ENCODE data around the gene GATA2.

The GATA2 gene

DNA sequence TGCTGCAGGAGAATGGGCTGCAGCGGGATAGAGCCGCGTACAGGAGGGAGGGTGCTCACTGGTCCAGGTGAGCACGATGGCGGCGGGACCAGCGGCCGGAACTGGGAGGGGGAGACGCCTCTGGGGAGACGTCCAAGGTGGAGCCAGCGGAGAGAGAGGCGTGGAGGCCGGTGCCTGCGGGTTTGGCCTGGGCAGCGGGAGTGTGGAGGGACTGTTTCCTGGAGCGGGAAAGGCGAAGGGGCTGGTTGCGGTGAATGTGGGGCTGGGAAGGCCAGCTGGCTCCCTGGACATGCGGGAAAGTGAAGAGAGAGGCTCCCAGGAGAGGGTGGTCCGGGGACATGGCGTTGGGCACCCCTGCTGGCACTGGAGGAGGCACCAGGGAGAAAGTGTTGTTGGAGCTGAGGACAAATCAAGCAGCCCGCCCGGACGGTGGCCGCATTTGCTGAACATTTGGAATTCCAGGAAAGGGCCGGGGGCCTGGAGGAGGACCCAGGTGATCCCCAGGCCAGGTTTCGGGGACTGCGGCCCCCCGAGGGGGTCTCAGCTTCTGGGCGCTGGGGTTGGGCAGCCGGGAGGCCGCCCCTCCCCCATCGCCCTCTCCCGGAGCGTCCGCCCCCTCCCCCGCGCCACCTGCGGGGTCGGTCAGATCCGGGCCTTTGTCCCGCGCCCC is 60.6 kb downstream of the GATA2 start:
- no peak for DNase-seq

- no peak for DNase-seq
These were observed 61.1 kb downstream of the GATA2 start for GRCh38 chr3:128431803-128432300.

- DNase-seq, result no peak
These were observed 62.3 kb downstream of the GATA2 start for GRCh38 chr3:128430731-128431130.

DNA sequence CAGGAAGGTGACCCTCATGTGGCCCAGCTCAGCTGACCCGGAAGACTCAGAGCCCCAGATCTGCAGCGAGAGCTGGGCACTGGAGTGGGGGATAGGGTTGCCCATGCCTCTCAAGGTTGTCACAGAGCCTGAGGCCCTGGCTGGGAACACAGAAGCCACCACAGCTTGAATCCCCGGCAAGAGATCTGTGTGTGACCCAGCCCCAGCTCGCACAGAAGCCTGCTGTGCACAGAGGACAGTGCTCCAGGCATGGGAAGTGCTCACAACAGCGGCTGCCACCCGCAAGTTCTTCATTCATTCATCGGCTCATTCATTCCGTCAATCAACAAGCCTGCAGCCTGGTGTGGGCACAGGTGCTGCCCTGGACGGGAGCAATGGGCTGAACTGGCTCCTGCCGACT is 62.7 kb downstream of the GATA2 start:
- DNase-seq, result no peak

- DNase-seq, result no peak
These were observed 63.2 kb downstream of the GATA2 start for GRCh38 chr3:128429751-128430150.

Measured in activated CD4-positive, alpha-beta T cell treated with anti-CD3 and anti-CD28 coated beads, Interleukin-2, Interleukin-6, amounts not matched to agents 100 ng/mL and 50 ng/mL, durations not matched to agents 16 hours and 8 hours (primary cell).